Erythroblast (primary cell): ENCODE data around the gene ACR.

ENCODE experiments used
- DNase-seq, 2 experiments: peaks; one replicate each; lab custom pipeline; 2025; lab: John Stamatoyannopoulos, UW
- GATA1 ChIP-seq: IDR thresholded peaks from 2 replicates; pipeline ENCODE4 v1.6.1; 2011; ENCODE audit warnings: low read depth, mild to moderate bottlenecking, control low read depth, low read length, moderate library complexity
- POLR2A ChIP-seq: IDR thresholded peaks from 2 replicates; pipeline ENCODE4 v1.6.1; 2011; ENCODE audit warnings: mild to moderate bottlenecking, low read length

ACR gene

GRCh38 chr22:50717709-50718351 lies 20.2 kb upstream of the ACR start:
- no peak for TF ChIP-seq POLR2A
- TF ChIP-seq GATA1: no peak
- no peak for DNase-seq

DNA sequence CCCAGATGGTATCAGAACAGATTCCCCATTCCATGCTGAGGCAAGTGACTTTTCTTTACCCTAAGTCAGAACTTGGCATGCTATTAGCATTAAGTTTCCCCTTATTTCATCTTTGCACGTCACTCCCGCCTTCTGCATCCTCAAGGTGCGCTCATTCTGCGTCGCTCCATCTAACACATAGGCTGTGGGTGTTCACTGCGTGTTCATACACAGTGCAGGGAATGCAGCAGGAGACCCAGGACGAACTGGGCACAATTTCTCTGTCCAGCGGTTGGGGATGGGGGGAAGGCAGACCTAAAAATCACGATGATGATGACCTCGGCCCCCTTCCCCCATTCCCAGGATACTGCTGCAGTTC lies 19.7 kb upstream of the ACR start:
- DNase-seq: no peak
- TF ChIP-seq POLR2A (no peak), GATA1 (no peak)

DNA sequence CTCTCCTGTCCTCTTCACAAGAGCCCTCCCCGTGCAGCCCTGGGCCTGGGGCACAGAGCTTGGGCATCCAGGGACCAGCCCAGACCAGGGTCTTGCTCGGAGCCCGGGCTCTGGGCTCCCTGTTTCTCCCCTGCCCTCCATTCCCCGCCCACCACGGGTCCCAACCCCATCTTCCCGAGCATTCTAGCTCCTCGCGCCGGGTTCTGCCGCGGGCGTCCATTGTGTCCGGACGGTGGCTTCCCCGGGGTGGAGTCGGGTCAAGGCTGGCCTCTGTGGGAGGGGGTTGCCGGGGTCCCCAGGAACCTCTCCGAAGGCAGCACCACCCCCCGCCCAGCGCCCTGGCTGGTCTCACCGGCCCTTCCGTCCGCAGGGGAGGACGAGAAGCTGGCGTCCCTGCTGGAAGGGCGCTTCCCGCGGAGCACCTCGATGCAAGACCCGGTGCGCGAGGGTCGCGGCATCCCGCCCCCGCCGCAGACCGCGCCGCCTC lies 18.1 kb upstream of the ACR start:
- no peak for TF ChIP-seq GATA1
- no peak for TF ChIP-seq POLR2A
- no peak for DNase-seq

DNA sequence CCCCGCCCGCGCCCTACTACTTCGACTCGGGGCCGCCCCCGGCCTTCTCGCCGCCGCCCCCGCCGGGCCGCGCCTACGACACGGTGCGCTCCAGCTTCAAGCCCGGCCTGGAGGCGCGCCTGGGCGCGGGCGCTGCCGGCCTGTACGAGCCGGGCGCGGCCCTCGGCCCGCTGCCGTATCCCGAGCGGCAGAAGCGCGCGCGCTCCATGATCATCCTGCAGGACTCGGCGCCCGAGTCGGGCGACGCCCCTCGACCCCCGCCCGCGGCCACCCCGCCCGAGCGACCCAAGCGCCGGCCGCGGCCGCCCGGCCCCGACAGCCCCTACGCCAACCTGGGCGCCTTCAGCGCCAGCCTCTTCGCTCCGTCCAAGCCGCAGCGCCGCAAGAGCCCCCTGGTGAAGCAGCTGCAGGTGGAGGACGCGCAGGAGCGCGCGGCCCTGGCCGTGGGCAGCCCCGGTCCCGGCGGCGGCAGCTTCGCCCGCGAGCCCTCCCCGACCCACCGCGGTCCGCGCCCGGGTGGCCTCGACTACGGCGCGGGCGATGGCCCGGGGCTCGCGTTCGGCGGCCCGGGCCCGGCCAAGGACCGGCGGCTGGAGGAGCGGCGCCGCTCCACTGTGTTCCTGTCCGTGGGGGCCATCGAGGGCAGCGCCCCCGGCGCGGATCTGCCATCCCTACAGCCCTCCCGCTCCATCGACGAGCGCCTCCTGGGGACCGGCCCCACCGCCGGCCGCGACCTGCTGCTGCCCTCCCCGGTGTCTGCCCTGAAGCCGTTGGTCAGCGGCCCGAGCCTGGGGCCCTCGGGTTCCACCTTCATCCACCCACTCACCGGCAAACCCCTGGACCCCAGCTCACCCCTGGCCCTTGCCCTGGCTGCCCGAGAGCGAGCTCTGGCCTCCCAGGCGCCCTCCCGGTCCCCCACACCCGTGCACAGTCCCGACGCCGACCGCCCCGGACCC lies 17.4 kb upstream of the ACR start:
- DNase-seq: no peak
- TF ChIP-seq GATA1 (no peak), POLR2A (no peak)

- TF ChIP-seq POLR2A (no peak), GATA1 (no peak)
Measured at GRCh38 chr22:50721257-50721844, 16.7 kb upstream of the ACR start.

GRCh38 chr22:50722048-50722701 lies 15.8 kb upstream of the ACR start:
- DNase-seq: no peak
- TF ChIP-seq POLR2A: no peak
- TF ChIP-seq GATA1: no peak

More at GRCh38 chr22:50721257-50721844, 16.7 kb upstream of the ACR start:
- DNase-seq: no peak

DNA sequence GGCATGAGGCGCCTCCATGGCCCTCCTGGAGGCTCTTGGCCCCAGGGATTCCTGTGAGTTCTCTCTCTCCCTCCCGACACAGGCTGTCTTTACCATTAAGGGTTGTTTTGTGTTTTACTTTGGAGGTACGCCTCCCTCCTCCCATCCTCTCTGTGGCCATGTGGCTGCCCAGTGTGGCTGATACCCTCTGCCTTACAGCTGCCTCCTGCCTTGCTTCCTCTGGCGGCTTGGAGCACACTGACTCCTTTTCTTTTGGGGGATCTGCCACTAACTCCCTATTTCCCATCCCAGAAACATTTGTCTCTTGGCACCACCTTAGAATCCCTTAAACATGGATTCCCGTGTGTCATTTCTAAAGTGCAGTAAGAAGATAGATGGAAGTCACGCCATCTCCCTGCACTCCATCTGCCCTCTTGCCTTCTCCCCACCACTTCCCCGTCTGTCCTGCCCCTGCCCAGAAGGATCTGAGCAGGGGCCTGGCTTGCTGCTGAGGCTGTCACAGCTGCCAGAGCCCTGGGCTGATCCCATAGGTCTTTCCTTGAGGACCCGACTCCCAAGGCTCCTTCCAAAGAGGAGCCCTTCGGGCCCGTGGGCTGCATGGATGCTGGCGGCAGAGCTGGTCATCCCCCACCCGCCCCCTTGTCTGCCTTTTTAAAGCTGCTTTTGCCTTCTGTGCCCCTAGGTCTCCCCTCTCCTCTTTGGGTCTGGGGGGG lies 15.1 kb upstream of the ACR start:
- no peak for TF ChIP-seq POLR2A
- TF ChIP-seq GATA1: no peak
- no peak for DNase-seq

- TF ChIP-seq POLR2A: no peak
- TF ChIP-seq GATA1: no peak
- no peak for DNase-seq
Measured at GRCh38 chr22:50723991-50724390, 14.0 kb upstream of the ACR start.

- no peak for DNase-seq
- TF ChIP-seq GATA1: no peak
- TF ChIP-seq POLR2A: no peak
Measured at GRCh38 chr22:50724616-50725015, 13.4 kb upstream of the ACR start.

DNA sequence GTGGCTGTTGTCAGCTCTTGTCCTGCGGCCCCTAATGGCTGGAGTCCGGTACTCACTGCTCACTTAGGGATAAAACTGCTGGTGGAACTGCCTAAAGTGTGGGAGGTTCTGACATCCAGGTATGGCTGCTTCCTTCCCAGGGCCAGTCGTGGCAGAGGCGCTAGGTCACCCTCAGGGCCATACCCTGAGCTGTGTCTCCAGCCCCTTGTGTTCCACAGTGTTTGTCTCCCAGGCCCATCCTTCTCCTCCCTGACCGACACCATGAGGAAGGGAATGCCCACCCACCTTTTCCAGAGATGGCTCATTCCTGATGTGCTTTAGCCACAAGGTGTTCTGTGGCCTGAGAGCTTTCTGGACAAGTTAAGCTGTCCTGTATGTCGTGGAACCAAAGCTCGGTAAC lies 12.4 kb upstream of the ACR start:
- TF ChIP-seq POLR2A (no peak), GATA1 (no peak)
- no peak for DNase-seq

- no peak for DNase-seq
- no peak for TF ChIP-seq GATA1
- TF ChIP-seq POLR2A: no peak
Measured at GRCh38 chr22:50726643-50727340, 11.2 kb upstream of the ACR start.

DNA sequence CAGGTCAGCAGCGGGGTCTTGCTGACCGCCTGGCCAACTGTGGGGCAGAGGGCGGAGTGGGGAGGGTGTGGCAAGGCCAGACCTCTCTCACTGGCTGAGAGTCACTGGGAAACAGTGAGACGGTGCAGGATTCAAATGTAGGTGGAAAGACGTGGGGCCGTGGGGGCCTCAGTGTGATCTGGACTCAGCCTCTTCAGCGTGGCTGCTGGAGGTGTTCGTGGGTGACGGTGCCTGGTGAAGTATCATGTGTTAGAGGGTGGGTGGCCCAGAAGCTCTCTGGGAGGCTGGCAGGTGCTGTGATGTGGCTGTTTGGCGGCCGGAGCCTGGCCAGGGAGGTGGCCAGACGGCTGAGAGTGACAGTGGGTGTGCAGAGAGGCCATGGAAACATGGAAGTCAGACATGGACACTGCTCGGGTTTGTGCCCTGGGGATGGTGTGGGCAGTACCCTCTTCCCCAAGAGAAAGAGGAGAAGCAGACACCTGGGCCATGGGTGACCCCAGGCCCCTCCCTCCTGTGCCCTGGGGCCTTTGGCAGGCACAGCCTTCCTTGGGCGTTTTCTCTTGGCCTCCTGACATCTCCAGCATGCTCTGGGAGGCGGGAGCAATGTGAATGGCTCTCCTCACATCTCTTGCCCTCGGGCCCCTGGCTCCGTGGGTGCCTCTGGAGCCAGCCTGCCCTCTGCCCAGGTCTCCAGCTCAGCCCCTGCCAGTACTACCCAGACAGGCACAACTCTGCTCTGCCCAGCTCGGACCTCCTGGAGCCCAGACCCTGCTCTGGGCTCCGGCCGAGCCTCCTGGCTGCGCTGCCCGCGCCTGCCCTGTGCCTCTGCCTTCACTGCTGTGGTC lies 10.1 kb upstream of the ACR start:
- no peak for DNase-seq
- TF ChIP-seq POLR2A (no peak), GATA1 (no peak)
